ENCODE measurements around the gene TPRN. TPM values are rescaled to one million over a fixed set of nuclear protein-coding genes. Genes with fewer than 3 reads are reported as not detected.

TPRN gene
- total RNA-seq, 1 donor from 2014 or later = 18.0 TPM

DNA sequence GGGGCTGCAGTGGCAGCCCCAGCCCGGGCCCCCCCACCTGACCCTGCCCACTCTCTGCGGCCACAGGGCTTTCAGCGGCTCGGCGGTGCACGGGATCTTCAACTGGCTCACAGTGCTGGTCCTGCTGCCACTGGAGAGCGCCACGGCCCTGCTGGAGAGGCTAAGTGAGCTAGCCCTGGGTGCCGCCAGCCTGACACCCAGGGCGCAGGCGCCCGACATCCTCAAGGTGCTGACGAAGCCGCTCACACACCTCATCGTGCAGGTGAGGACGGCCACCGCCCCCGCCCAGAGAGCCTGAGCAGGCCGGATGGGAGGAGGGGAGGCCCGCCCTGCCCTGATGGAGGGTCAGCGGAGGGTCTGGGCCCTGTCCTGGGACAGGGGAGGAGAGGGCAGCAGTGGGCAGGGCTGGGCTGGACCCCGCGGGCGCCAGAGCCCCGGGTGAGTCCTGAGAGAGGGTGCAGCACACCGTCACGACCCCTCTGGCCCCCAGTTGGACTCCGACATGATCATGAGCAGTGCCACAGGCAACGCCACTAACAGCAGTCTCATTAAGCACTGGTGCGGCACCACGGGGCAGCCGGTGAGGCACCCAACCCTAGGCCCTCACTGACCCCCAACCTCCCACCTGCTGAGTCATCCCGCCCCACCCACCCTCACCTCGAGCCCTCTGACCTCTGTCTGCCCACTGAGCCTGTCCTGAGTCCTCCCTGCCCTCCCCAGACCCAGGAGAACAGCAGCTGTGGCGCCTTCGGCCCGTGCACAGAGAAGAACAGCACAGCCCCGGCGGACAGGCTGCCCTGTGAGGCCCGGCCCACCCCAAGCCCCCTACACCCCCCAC lies 32.8 kb upstream of the TPRN start:
- H3K9me3 ChIP-seq (replicated peaks) = no peaks in the 10 kb centered on the region
- no peak overlapping the region for H3K27ac ChIP-seq (replicated peaks)
- no peak for DNase-seq
- no peaks in the 10 kb centered on the region for H3K36me3 ChIP-seq
- H3K4me1 ChIP-seq = peaks cover 31% of the 10 kb centered on the region
- no peak overlapping the region for H3K4me3 ChIP-seq
- intact Hi-C loops (cut with micrococcal nuclease) = no loop called here
- peaks cover 75% of the 10 kb centered on the region for H3K27me3 ChIP-seq (ENCODE audit: low read depth)
- TF ChIP-seq, protein P1, sequence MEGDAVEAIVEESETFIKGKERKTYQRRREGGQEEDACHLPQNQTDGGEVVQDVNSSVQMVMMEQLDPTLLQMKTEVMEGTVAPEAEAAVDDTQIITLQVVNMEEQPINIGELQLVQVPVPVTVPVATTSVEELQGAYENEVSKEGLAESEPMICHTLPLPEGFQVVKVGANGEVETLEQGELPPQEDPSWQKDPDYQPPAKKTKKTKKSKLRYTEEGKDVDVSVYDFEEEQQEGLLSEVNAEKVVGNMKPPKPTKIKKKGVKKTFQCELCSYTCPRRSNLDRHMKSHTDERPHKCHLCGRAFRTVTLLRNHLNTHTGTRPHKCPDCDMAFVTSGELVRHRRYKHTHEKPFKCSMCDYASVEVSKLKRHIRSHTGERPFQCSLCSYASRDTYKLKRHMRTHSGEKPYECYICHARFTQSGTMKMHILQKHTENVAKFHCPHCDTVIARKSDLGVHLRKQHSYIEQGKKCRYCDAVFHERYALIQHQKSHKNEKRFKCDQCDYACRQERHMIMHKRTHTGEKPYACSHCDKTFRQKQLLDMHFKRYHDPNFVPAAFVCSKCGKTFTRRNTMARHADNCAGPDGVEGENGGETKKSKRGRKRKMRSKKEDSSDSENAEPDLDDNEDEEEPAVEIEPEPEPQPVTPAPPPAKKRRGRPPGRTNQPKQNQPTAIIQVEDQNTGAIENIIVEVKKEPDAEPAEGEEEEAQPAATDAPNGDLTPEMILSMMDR (IDR thresholded peaks at IDR 0.05; ENCODE audit: borderline replicate concordance) = no peak

DNA sequence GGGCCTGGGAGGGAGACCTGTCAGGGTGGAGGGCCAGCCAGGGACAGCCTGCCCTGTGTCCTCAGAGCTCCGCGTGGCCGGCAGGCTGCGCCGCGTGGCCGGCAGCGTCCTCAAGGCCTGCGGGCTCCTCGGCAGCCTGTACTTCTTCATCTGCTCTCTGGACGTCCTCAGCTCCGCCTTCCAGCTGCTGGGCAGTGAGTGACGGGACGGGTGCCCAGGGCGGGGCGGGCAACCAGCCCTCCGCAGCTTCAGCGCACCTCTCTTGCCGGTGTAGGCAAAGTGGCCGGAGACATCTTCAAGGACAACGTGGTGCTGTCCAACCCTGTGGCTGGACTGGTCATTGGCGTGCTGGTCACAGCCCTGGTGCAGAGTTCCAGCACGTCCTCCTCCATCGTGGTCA lies 32.0 kb upstream of the TPRN start:
- DNase-seq = no peak
- TF ChIP-seq, protein P1 (IDR thresholded peaks at IDR 0.05; ENCODE audit: borderline replicate concordance) = no peak
- H3K4me1 ChIP-seq = peaks cover 23% of the 10 kb centered on the region
- peaks cover 79% of the 10 kb centered on the region for H3K27me3 ChIP-seq (ENCODE audit: low read depth)
- H3K9me3 ChIP-seq (replicated peaks) = no peaks in the 10 kb centered on the region
- intact Hi-C loops (cut with micrococcal nuclease) = no loop called here
- H3K36me3 ChIP-seq = no peaks in the 10 kb centered on the region
- no peak overlapping the region for H3K4me3 ChIP-seq
- no peak overlapping the region for H3K27ac ChIP-seq (replicated peaks)

DNA sequence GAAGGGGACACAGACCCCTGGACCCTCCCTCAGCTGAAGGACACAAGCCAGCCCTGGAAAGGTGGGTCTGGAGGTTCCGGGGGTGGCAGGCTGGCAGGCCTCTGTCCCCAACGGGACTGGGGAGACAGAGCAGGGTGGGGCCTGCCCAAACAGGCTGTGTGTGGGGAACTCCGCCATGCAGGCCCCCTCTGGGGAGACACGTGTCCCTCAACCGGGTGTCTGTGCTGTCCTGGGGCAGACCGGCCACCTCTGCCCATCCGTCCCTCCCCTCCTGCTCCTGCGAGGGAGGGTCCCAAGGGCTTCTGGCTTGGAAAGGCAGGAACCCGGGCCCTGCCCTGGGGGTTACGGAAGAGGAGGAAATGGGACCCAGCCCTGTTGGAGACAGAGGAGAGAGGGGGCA lies 31.6 kb upstream of the TPRN start:
- DNase-seq = no peak
- peaks cover 79% of the 10 kb centered on the region for H3K27me3 ChIP-seq (ENCODE audit: low read depth)
- H3K4me3 ChIP-seq = no peak overlapping the region
- H3K4me1 ChIP-seq = peaks cover 23% of the 10 kb centered on the region
- no peak overlapping the region for H3K27ac ChIP-seq (replicated peaks)
- TF ChIP-seq, protein P1 (IDR thresholded peaks at IDR 0.05; ENCODE audit: borderline replicate concordance) = no peak
- H3K9me3 ChIP-seq (replicated peaks) = no peaks in the 10 kb centered on the region
- intact Hi-C loops (cut with micrococcal nuclease) = no loop called here
- H3K36me3 ChIP-seq = no peaks in the 10 kb centered on the region

DNA sequence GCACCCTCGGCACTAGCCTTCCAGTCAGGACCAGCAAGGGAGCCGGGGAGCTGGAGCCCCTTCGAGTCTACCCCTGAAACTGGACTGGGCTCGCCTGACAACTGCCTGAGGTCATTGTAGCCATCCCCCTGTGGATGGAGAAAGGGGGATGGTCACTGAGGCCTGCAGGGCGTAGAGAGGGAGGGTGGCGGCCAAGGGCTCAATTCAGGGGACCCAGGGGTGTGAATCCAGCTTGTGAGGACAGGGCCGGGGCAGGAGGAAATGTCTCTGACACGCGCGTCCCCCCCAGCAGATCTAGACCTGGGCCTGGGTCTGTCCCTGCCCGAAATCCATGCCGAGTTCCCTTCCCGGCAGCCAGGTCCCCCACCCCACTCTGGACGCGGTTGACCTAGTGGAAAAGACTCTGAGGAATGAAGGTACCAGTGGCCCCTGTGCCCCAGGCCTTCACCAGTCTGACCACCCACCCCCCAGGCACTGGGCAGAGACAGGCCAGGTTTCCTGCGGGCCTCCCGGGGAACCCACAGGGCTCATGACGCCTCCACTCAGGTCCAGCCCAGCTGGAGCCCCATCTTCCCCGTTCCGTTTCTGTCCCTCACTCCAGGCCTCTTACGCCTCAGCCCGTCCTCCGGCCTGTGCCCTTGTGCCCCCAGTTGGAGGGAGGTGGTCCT lies 31.0 kb upstream of the TPRN start:
- Histone ChIP-seq H3K4me3 (no peak overlapping the region), H3K27ac (replicated peaks) (no peak overlapping the region), H3K36me3 (no peaks in the 10 kb centered on the region), H3K27me3 (ENCODE audit: low read depth) (peaks cover 79% of the 10 kb centered on the region), H3K4me1 (peaks cover 18% of the 10 kb centered on the region), H3K9me3 (replicated peaks) (no peaks in the 10 kb centered on the region)
- no peak for DNase-seq
- intact Hi-C loops (cut with micrococcal nuclease) = no loop called here
- TF ChIP-seq, protein P1 (IDR thresholded peaks at IDR 0.05; ENCODE audit: borderline replicate concordance) = no peak

DNA sequence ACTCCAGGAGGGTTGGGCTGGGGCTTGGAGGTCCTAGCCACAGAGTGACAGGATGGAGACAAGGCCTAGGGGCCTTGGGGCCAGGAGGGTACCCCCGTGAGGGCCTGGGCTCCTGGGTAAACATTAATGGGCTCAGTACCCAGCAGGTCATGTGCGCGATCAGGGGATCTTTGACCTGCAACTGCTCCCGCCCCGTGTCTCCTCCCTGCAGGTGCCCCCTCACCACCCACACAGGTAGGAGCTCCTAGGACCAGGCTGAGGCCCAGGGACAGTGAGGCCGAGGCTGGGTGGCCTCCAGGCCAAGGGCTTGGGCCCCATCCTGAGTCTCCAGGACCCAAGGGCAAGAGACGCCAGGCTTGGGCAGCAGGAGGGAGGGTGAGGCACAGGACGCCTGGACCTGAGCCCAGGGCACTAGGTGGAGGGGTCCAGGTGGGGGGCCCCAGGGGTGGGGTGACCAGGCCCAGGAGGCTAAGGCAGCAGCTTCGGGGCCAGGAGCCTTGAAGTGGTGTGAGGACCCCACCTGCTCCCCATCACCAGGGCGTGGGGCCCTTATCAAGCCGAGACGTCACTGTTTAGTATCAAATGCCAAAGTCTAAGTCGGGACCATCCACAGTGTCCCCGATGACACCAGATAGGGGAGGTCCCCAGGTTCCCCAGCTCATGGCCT lies 30.3 kb upstream of the TPRN start, which contains the start of gene SLC34A3:
TSS of gene SLC34A3 (plus strand) at position 197 of the 667 bp plus-strand sequence. CDS start 802 bp downstream, outside the sequence.
- DNase-seq = no peak
- Histone ChIP-seq H3K4me1 (peaks cover 11% of the 10 kb centered on the region), H3K27ac (replicated peaks) (no peak within 1 kb of the TSS), H3K36me3 (no peaks in the 10 kb centered on the region), H3K27me3 (ENCODE audit: low read depth) (peaks cover 79% of the 10 kb centered on the region), H3K4me3 (no peak within 1 kb of the TSS), H3K9me3 (replicated peaks) (no peaks in the 10 kb centered on the region)
- TF ChIP-seq, protein P1 (IDR thresholded peaks at IDR 0.05; ENCODE audit: borderline replicate concordance) = no peak
- intact Hi-C loops (cut with micrococcal nuclease) = no loop called here
